Activated naive CD4-positive, alpha-beta T cell treated with anti-CD3 and anti-CD28 coated beads, Interleukin-2, amount 50 U/mL, for 24 hours (primary cell): ENCODE data around the gene LMTK2.
A peak's percentile ranks its signal among the peaks of the same experiment; 100 is the strongest.

Experiments used
- H3K27ac Mint-ChIP-seq: one replicate; pipeline ENCODE4 v1.8.0; 2021; ENCODE audit warnings: mild to moderate bottlenecking, mixed read lengths
- H3K27me3 Mint-ChIP-seq: one replicate; pipeline ENCODE4 v1.8.0; 2021; ENCODE audit warnings: mixed read lengths
- H3K36me3 Mint-ChIP-seq: one replicate; pipeline ENCODE4 v1.8.0; 2021; ENCODE audit warnings: mixed read lengths
- H3K4me1 Mint-ChIP-seq: one replicate; pipeline ENCODE4 v1.8.0; 2021; ENCODE audit warnings: mixed read lengths
- H3K4me3 Mint-ChIP-seq: one replicate; pipeline ENCODE4 v1.8.0; 2021; ENCODE audit warnings: mild to moderate bottlenecking, mixed read lengths
- H3K9me3 Mint-ChIP-seq: one replicate; pipeline ENCODE4 v1.8.0; 2021; ENCODE audit warnings: mixed read lengths

LMTK2 gene

DNA sequence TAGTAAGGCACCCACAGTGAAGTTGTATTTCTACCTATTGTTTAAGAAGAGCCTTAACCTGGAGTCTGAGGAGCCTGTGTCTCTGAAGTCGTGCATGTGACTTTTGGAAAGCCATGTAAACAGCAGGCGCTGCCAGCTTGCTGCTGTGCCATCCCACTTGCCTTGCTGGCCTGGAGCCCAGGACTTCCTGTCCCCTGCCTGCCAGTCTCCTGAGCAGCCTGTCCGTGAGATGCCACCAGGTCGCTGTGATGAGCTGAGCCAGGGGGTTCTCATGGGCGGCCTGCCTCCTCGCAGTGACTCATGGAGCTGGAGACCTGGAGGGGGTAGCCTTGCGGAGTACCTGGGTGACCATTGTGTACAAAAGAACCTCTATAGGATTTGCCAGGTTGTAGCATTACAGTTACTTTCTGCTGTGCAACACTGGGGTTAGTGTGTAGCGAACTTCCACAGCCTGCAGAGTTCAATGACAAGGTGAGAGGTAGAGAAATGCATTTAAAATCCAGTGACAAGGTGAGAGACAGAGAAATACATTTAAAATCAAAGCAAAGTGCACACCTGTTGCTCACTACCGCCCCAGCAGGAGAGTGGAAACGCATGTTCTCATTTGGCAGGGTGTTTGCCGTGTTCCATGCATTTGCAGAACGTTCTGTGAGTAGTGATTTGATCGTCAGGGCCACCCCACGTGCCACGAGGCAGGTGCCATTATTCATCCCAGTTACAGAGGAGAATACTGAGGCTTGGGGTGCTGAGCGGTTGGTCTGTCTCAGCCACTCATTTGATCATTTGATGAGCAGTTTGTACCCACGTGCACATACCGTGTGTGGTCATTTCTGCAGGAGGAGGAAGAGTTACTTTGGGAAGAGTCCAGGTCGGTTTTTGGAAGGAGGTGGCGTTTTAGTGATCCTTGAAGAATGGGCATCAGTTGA is 67.9 kb downstream of the LMTK2 start:
- H3K27ac Mint-ChIP-seq: no peak overlapping the region
- H3K4me3 Mint-ChIP-seq: no peak overlapping the region
- H3K27me3 Mint-ChIP-seq: no peaks in the 10 kb centered on the region
- H3K4me1 Mint-ChIP-seq: no peaks in the 10 kb centered on the region
- no peaks in the 10 kb centered on the region for H3K9me3 Mint-ChIP-seq
- H3K36me3 Mint-ChIP-seq: peaks cover 1% of the 10 kb centered on the region

DNA sequence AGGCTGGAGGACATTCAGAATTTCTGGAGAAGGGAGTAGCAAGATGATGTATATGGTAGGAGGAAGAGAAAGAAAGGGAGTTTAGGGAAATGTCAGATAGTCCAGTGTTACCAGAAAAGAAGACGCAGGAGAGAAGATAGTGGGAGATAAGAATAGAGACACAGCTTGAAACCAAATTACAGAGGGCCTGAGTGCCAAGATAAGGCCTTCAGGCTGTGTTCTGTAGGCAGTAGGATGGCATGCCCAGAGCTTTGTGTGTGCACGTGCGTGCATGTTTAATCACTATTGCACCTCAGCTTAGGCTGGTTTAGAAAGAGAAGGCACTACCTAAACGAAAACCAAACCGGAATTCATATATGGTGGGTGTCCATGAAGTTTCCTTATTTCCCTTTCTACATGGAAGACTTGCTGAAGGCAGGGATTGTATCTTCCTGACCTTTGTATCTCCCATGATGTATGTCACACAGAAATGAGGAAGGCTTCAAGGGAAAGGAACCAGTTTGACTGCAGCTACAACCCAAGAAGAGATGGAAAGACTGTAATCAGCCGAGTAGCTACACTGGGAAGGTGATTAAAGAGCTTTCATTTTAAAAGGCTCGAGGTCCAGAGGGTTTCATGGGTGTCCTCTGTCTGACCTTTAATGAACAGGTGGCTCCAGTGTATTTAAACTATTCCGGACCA is 68.7 kb downstream of the LMTK2 start:
- Mint-ChIP-seq H3K4me3 (no peak overlapping the region), H3K27ac (no peak overlapping the region), H3K4me1 (no peaks in the 10 kb centered on the region), H3K27me3 (no peaks in the 10 kb centered on the region), H3K36me3 (peaks cover 1% of the 10 kb centered on the region), H3K9me3 (no peaks in the 10 kb centered on the region)

DNA sequence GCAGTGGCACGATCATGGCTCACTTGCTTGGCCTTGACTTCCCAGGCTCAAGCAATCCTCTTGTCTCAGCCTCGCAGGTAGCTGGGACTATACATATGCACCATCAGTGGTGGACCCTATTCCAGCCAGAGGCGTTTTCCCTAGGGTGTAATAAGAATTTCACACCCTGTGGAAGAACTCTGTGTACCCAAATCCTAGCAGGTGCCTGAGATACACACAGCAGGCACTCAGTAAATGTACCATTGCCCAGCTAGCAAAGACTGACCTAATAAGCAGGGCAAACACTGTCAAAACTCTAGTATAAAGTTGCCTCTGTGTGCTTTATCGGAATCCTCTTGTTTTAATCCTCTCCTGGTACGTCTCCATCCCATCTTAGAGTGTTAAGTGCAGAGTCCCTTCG is 70.9 kb downstream of the LMTK2 start:
- Mint-ChIP-seq H3K27me3 (no peaks in the 10 kb centered on the region), H3K36me3 (no peaks in the 10 kb centered on the region), H3K4me1 (no peaks in the 10 kb centered on the region), H3K27ac (no peak overlapping the region), H3K9me3 (no peaks in the 10 kb centered on the region), H3K4me3 (no peak overlapping the region)

- Mint-ChIP-seq H3K4me3 (no peak overlapping the region), H3K9me3 (no peaks in the 10 kb centered on the region), H3K4me1 (no peaks in the 10 kb centered on the region), H3K27me3 (no peaks in the 10 kb centered on the region), H3K27ac (no peak overlapping the region), H3K36me3 (no peaks in the 10 kb centered on the region)
Observed at GRCh38 chr7:98178321-98178720, 71.7 kb downstream of the LMTK2 start.

GRCh38 chr7:98178762-98179490 is 72.3 kb downstream of the LMTK2 start:
- H3K4me3 Mint-ChIP-seq: no peak overlapping the region
- no peaks in the 10 kb centered on the region for H3K36me3 Mint-ChIP-seq
- H3K4me1 Mint-ChIP-seq: no peaks in the 10 kb centered on the region
- H3K27me3 Mint-ChIP-seq: no peaks in the 10 kb centered on the region
- H3K9me3 Mint-ChIP-seq: no peaks in the 10 kb centered on the region
- no peak overlapping the region for H3K27ac Mint-ChIP-seq

- no peak overlapping the region for H3K4me3 Mint-ChIP-seq
- H3K27me3 Mint-ChIP-seq: no peaks in the 10 kb centered on the region
- H3K36me3 Mint-ChIP-seq: no peaks in the 10 kb centered on the region
- H3K4me1 Mint-ChIP-seq: no peaks in the 10 kb centered on the region
- H3K9me3 Mint-ChIP-seq: no peaks in the 10 kb centered on the region
- H3K27ac Mint-ChIP-seq: no peak overlapping the region
Observed at GRCh38 chr7:98180751-98181150, 74.1 kb downstream of the LMTK2 start.

DNA sequence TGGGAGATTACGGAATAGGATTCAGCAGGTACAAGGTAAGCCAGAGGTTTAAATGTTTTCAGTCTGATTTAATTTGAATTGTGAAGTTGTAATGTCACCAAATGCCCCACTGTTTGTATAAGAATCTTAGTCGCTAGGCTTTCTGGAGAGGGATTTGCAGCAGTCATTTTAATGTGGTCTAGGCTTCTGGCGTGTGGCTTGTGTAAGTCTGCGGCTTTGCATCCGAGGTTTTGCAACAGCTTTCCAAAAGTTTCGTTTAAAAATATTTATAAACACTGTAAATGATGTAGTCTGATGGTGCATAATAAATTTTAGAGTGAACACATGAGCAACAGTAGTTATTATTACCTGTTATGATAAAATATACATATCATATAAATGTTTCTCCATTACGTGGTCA is 78.4 kb downstream of the LMTK2 start:
- H3K36me3 Mint-ChIP-seq: peaks cover 13% of the 10 kb centered on the region
- H3K4me3 Mint-ChIP-seq: no peak overlapping the region
- H3K27me3 Mint-ChIP-seq: no peaks in the 10 kb centered on the region
- H3K4me1 Mint-ChIP-seq: no peaks in the 10 kb centered on the region
- no peak overlapping the region for H3K27ac Mint-ChIP-seq
- no peaks in the 10 kb centered on the region for H3K9me3 Mint-ChIP-seq

GRCh38 chr7:98186452-98187137 is 79.9 kb downstream of the LMTK2 start:
- no peaks in the 10 kb centered on the region for H3K27me3 Mint-ChIP-seq
- peaks cover 14% of the 10 kb centered on the region for H3K36me3 Mint-ChIP-seq
- no peak overlapping the region for H3K4me3 Mint-ChIP-seq
- no peaks in the 10 kb centered on the region for H3K9me3 Mint-ChIP-seq
- H3K4me1 Mint-ChIP-seq: no peaks in the 10 kb centered on the region
- H3K27ac Mint-ChIP-seq: peak overlapping the region; percentile 5

DNA sequence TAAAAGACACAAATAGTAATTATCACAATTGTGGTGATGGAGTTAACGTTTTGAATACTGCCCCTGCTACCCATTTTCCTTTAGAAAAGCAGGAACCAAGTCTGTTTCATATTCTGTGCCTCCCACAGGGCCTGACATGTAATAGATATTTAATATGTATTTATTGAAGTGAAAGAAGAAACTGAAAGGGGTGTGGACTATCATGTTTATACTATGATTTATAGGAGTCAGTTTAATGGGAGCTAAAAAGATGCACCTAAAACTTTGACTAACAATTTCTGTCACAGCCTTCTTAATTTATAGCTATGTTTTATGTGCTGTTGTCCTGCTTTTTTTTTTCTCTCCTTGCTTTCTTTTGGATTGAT is 80.5 kb downstream of the LMTK2 start:
- Mint-ChIP-seq H3K4me3 (no peak overlapping the region), H3K27me3 (no peaks in the 10 kb centered on the region), H3K9me3 (no peaks in the 10 kb centered on the region), H3K4me1 (no peaks in the 10 kb centered on the region), H3K36me3 (peaks cover 14% of the 10 kb centered on the region), H3K27ac (peak overlapping the region; percentile 5)

DNA sequence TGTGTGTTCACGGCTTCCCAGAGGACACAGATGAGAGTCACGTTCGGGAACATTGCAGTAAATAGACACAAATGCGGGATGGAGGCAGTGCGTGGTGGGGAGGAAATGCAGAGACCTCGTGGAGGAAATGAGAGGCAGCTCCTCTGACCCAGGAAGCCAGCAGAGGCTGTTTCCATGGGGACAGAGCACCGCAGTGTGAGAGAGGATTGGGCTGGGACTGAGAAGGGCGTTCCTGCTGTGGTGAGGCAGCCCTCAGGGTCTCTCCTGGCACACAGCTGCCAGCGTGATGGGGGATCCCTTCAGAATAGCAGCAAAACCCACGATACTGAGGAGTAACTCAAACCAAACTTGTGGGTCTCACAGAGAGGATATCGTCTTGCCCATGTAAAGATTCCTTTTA is 82.9 kb downstream of the LMTK2 start:
- peak overlapping the region; percentile 55 for H3K27ac Mint-ChIP-seq
- peaks cover 14% of the 10 kb centered on the region for H3K36me3 Mint-ChIP-seq
- no peaks in the 10 kb centered on the region for H3K27me3 Mint-ChIP-seq
- H3K9me3 Mint-ChIP-seq: no peaks in the 10 kb centered on the region
- H3K4me3 Mint-ChIP-seq: no peak overlapping the region
- H3K4me1 Mint-ChIP-seq: no peaks in the 10 kb centered on the region

- H3K27ac Mint-ChIP-seq: no peak overlapping the region
- H3K27me3 Mint-ChIP-seq: no peaks in the 10 kb centered on the region
- H3K4me3 Mint-ChIP-seq: no peak overlapping the region
- H3K4me1 Mint-ChIP-seq: no peaks in the 10 kb centered on the region
- peaks cover 14% of the 10 kb centered on the region for H3K36me3 Mint-ChIP-seq
- H3K9me3 Mint-ChIP-seq: no peaks in the 10 kb centered on the region
Observed at GRCh38 chr7:98191668-98192431, 85.2 kb downstream of the LMTK2 start.

GRCh38 chr7:98192781-98193457 is 86.3 kb downstream of the LMTK2 start:
- Mint-ChIP-seq H3K4me3 (no peak overlapping the region), H3K27me3 (no peaks in the 10 kb centered on the region), H3K36me3 (peaks cover 15% of the 10 kb centered on the region), H3K27ac (no peak overlapping the region), H3K9me3 (no peaks in the 10 kb centered on the region), H3K4me1 (no peaks in the 10 kb centered on the region)

- H3K36me3 Mint-ChIP-seq: peaks cover 13% of the 10 kb centered on the region
- H3K4me1 Mint-ChIP-seq: no peaks in the 10 kb centered on the region
- H3K27ac Mint-ChIP-seq: no peak overlapping the region
- H3K9me3 Mint-ChIP-seq: no peaks in the 10 kb centered on the region
- no peak overlapping the region for H3K4me3 Mint-ChIP-seq
- no peaks in the 10 kb centered on the region for H3K27me3 Mint-ChIP-seq
Observed at GRCh38 chr7:98193474-98194180, 87.0 kb downstream of the LMTK2 start.

DNA sequence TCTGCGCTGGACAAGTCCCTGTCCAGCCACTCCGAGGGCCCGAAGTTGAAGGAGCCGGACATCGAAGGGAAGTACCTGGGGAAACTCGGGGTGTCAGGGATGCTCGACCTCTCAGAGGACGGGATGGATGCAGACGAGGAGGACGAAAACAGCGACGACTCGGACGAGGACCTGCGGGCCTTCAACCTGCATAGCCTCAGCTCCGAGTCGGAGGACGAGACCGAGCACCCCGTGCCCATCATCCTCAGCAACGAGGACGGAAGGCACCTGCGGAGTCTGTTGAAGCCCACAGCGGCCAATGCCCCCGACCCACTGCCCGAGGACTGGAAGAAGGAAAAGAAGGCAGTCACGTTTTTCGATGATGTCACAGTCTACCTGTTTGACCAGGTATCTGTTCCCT is 87.5 kb downstream of the LMTK2 start:
- H3K9me3 Mint-ChIP-seq: no peaks in the 10 kb centered on the region
- peaks cover 11% of the 10 kb centered on the region for H3K36me3 Mint-ChIP-seq
- no peaks in the 10 kb centered on the region for H3K27me3 Mint-ChIP-seq
- H3K4me1 Mint-ChIP-seq: peaks cover 4% of the 10 kb centered on the region
- no peak overlapping the region for H3K4me3 Mint-ChIP-seq
- H3K27ac Mint-ChIP-seq: no peak overlapping the region
